ENCODE results near the gene ARHGAP9.

DNA sequence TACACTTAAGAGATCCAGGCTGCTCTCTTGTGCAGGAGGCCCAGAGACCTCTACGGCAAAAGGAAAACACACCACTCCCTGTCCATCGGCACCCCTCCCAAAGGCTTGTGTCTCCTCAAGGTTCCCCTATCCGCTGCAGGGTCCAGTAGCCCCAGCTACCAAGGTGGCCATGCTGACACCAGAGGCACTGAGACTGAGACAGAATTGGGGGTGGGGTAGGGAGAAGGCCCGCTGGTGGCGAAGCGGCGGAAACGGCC, 40.1 kb upstream of the ARHGAP9 start:
- TF ChIP-seq RCOR1 (IDR thresholded peaks at IDR 0.05; ENCODE audit: low read length) = no peak
- TF ChIP-seq CHD2 (IDR thresholded peaks at IDR 0.05; ENCODE audit: low read length, partially characterized antibody) = no peak

Measured in SK-N-SH (cell line).